Measurements from ENCODE around the gene ATP1B1.

DNA sequence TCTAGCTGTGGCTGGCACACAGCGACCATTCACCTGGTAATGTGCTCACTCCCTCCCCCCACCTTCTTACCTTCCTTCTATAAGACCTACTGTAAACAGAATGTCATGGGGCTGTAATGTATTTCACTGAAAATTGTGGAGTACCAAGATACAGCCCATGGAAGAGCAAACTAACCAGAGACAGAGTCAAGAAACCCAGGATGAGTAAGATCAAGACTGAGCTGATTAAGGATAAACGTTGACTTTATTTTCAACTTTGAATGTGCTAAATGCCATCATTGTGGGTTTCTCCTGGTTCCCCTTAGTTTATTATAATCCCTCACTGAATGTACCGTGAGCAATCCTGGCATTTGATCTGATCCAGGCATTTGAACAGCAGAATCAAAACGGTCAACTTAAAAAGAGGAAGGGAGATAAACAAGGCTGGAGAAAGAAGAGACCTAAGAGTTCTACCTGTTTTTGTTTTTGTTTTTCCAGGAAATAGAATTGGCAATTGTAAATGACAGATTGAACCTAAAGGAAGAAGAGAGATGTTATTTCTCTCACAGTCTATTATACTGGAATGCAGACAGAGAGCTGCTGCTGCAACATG is 16.1 kb upstream of the ATP1B1 start:
- TF ChIP-seq, protein P1, sequence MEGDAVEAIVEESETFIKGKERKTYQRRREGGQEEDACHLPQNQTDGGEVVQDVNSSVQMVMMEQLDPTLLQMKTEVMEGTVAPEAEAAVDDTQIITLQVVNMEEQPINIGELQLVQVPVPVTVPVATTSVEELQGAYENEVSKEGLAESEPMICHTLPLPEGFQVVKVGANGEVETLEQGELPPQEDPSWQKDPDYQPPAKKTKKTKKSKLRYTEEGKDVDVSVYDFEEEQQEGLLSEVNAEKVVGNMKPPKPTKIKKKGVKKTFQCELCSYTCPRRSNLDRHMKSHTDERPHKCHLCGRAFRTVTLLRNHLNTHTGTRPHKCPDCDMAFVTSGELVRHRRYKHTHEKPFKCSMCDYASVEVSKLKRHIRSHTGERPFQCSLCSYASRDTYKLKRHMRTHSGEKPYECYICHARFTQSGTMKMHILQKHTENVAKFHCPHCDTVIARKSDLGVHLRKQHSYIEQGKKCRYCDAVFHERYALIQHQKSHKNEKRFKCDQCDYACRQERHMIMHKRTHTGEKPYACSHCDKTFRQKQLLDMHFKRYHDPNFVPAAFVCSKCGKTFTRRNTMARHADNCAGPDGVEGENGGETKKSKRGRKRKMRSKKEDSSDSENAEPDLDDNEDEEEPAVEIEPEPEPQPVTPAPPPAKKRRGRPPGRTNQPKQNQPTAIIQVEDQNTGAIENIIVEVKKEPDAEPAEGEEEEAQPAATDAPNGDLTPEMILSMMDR (IDR thresholded peaks at IDR 0.05): no peak
- no peak for TF ChIP-seq POLR2A (IDR thresholded peaks at IDR 0.05)
